Activated CD4-positive, CD25-positive, alpha-beta regulatory T cell treated with anti-CD3 and anti-CD28 coated beads, Interleukin-2, amount 50 U/mL, for 16 hours (primary cell): Measurements from ENCODE around the gene PTPRN2.

ENCODE experiments used
- DNase-seq: peaks from one replicate; pipeline ENCODE4 v3.0.0-alpha.2; 2020; ENCODE audit warnings: low read depth, low spot score

PTPRN2 gene

GRCh38 chr7:157767506-157768197 lies 820.0 kb downstream of the PTPRN2 start:
- DNase-seq, result no peak

GRCh38 chr7:157766098-157766497 lies 821.5 kb downstream of the PTPRN2 start:
- no peak for DNase-seq

- DNase-seq, result no peak
These were observed 822.6 kb downstream of the PTPRN2 start for GRCh38 chr7:157764946-157765537.

GRCh38 chr7:157764193-157764592 lies 823.4 kb downstream of the PTPRN2 start:
- no peak for DNase-seq

GRCh38 chr7:157763279-157764000 lies 824.2 kb downstream of the PTPRN2 start:
- no peak for DNase-seq

GRCh38 chr7:157762824-157763223 lies 824.8 kb downstream of the PTPRN2 start:
- no peak for DNase-seq

- DNase-seq, result no peak
These were observed 827.5 kb downstream of the PTPRN2 start for GRCh38 chr7:157760004-157760730.

GRCh38 chr7:157759246-157759805 lies 828.3 kb downstream of the PTPRN2 start:
- no peak for DNase-seq

- DNase-seq, result no peak
These were observed 829.0 kb downstream of the PTPRN2 start for GRCh38 chr7:157758468-157759245.

GRCh38 chr7:157757776-157758467 lies 829.7 kb downstream of the PTPRN2 start:
- no peak for DNase-seq

- DNase-seq, result no peak
These were observed 830.4 kb downstream of the PTPRN2 start for GRCh38 chr7:157757211-157757610.

GRCh38 chr7:157755741-157756140 lies 831.9 kb downstream of the PTPRN2 start:
- DNase-seq, result no peak

GRCh38 chr7:157754416-157754790 lies 833.2 kb downstream of the PTPRN2 start:
- no peak for DNase-seq

GRCh38 chr7:157753713-157754415 lies 833.8 kb downstream of the PTPRN2 start:
- DNase-seq, result no peak

GRCh38 chr7:157752832-157753291 lies 834.8 kb downstream of the PTPRN2 start:
- DNase-seq, result no peak

GRCh38 chr7:157751951-157752673 lies 835.5 kb downstream of the PTPRN2 start:
- DNase-seq, result no peak

GRCh38 chr7:157751406-157751805 lies 836.2 kb downstream of the PTPRN2 start:
- no peak for DNase-seq

GRCh38 chr7:157750291-157750690 lies 837.3 kb downstream of the PTPRN2 start:
- no peak for DNase-seq
